ENCODE results near the gene VPS13C.

Gene VPS13C

DNA sequence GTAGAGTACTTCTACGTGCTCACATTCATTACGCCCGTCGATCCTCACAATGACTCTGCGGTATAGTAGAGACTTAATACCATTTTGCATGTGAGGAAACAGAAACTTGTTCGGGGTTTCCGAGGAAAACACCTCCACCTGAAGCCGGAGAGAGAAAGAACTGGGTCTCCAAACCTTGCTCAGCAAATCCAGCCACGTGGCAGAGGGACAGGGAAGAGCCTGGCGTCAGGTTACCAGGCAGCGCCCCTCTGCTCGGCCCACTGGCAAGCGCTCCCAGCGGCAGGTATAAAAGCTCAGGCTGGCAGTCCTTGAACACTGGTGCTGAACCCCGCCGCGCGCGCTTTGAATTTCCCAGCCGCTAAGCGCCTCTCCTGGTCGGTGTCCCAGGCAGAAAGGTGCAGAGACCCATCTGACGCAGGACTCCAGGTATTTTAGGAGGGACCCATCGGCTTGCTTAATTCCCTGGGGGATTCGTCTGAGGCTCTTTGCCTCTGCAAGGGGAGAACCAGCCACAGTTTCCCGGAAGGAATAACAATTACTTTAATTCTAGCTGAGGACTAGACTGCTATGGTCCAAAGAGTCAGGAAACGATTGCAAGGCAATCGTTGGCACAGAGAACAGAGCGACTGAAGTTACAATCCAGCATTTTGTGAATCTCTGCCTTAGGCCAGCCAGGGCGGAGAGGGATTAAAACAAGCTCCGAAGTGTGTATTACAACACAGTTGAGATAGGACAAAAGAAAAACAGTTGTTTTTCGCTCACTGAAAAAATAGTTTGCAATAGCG lies 6.6 kb upstream of the VPS13C start, which contains the start of gene C2CD4A:
Gene C2CD4A, plus strand, starts transcription at position 315 of the 785 bp plus-strand sequence. CDS start 637 bp downstream, outside the sequence.
- Histone ChIP-seq H3K4me1 (ENCODE audit: insufficient read depth, low read length) (peaks cover 8% of the 10 kb centered on the region), H3K9me3 (ENCODE audit: low read length) (no peaks in the 10 kb centered on the region), H3K27me3 (ENCODE audit: insufficient read depth, low read length) (peaks cover 68% of the 10 kb centered on the region), H2AFZ (ENCODE audit: low read depth, low read length) (peak within 1 kb of the TSS; percentile 68), H3K36me3 (ENCODE audit: insufficient read depth, low read length) (no peaks in the 10 kb centered on the region), H3K4me3 (ENCODE audit: low read length) (peak within 1 kb of the TSS; percentile 24)

GRCh38 chr15:62063825-62064635 lies 3.8 kb upstream of the VPS13C start:
- no peaks in the 10 kb centered on the region for H3K36me3 ChIP-seq (ENCODE audit: insufficient read depth, low read length)
- H3K27me3 ChIP-seq (ENCODE audit: insufficient read depth, low read length) = peaks cover 63% of the 10 kb centered on the region
- H3K9me3 ChIP-seq (ENCODE audit: low read length) = no peaks in the 10 kb centered on the region
- no peak overlapping the region for H2AFZ ChIP-seq (ENCODE audit: low read depth, low read length)
- H3K4me1 ChIP-seq (ENCODE audit: insufficient read depth, low read length) = peaks cover 16% of the 10 kb centered on the region
- H3K4me3 ChIP-seq (ENCODE audit: low read length) = no peak overlapping the region

DNA sequence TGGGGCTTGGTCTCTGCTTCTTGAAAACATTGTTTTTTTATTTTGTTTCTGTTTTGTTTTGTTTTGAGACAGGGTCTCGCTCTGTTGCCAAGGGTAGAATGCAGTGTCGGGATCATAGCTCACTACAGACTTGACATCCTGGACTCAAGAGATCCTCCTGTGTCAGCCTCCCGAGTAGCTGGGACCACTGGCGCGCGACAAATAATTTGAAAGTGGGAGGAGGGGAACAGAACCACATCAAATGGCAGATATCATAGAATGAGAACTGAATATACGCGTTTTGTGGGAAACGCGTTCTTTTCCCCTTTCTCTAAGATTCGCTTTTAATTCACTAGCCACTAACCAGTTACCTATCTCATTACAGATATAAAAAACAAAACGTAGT lies 641 bp upstream of the VPS13C start:
- Histone ChIP-seq H3K36me3 (ENCODE audit: insufficient read depth, low read length) (no peaks in the 10 kb centered on the region), H3K4me3 (ENCODE audit: low read length) (peak overlapping the region; percentile 74), H3K9me3 (ENCODE audit: low read length) (no peaks in the 10 kb centered on the region), H3K4me1 (ENCODE audit: insufficient read depth, low read length) (peaks cover 13% of the 10 kb centered on the region), H3K27me3 (ENCODE audit: insufficient read depth, low read length) (peaks cover 33% of the 10 kb centered on the region), H2AFZ (ENCODE audit: low read depth, low read length) (peak overlapping the region; percentile 69)

GRCh38 chr15:62059816-62060112 lies 483 bp downstream of the VPS13C start:
- Histone ChIP-seq H3K4me1 (ENCODE audit: insufficient read depth, low read length) (peaks cover 13% of the 10 kb centered on the region), H3K36me3 (ENCODE audit: insufficient read depth, low read length) (no peaks in the 10 kb centered on the region), H3K27me3 (ENCODE audit: insufficient read depth, low read length) (peaks cover 32% of the 10 kb centered on the region), H3K9me3 (ENCODE audit: low read length) (no peaks in the 10 kb centered on the region), H2AFZ (ENCODE audit: low read depth, low read length) (peak overlapping the region; percentile 69), H3K4me3 (ENCODE audit: low read length) (peak overlapping the region; percentile 74)

DNA sequence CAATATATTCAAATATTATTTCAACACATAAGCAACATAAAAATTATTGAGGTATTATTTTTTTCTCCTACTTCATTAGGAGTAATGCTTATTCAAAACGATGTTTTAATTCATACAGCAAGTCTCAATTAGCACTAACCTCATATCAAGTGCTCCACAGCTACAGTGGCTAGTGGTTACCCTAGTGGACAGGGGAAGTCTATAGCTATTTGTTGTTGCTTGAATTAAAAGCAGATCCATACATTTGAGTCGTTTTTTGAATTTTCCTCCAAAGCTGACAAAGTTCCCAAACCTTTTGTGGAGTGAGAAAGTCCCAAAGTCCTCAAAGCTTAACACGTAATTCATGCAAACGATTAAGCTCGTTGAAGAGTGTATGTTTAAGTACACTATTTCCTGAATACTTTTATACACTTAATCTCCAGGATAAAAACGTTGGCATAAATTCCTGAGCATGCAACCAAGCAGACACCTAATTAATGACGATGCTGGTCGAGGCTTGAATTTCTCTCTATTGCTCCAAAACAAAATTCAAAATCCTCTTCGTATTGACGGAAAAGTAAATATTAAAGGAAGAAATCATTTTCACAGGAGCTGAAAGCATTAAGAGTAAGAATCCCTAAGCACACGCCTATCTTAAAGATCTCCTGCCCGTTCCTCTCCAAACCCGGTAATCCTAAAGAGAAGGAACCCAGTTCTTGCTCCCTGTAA lies 985 bp downstream of the VPS13C start:
- H3K36me3 ChIP-seq (ENCODE audit: insufficient read depth, low read length) = no peaks in the 10 kb centered on the region
- peaks cover 28% of the 10 kb centered on the region for H3K27me3 ChIP-seq (ENCODE audit: insufficient read depth, low read length)
- peaks cover 13% of the 10 kb centered on the region for H3K4me1 ChIP-seq (ENCODE audit: insufficient read depth, low read length)
- peak overlapping the region; percentile 69 for H2AFZ ChIP-seq (ENCODE audit: low read depth, low read length)
- H3K9me3 ChIP-seq (ENCODE audit: low read length) = no peaks in the 10 kb centered on the region
- H3K4me3 ChIP-seq (ENCODE audit: low read length) = peak overlapping the region; percentile 74

DNA sequence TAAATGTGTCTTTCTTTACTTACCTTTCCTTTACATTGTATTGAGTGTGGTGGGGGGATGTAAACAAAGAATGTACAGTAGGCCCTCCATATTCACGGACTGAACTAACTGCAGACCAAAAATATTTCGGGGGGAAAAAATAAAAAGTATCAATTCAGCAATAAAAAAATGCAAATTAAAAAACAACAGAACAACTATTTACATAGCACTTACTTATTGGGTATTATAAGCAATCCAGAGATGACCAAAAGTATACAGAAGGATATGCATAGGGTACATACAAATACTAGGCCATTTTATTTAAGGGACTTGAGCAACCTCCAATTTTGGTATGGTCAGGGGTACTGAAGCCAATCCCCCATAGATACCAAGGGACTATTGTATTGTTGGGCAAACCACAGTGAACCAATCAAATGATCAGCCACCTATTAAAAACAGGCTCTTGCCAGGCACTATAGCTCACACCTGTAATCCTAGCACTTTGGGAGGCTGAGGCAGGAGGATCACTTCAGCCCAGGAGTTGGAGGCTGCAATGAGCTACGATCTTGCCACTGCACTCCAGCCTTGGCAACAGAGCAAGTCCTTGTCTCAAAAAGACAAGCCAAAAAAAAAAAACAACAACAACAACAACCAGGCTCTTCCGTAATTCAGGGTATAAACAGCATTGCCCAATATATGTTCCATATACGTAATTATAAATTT lies 1.8 kb downstream of the VPS13C start:
- H3K4me3 ChIP-seq (ENCODE audit: low read length) = peak overlapping the region; percentile 74
- H3K9me3 ChIP-seq (ENCODE audit: low read length) = no peaks in the 10 kb centered on the region
- no peak overlapping the region for H2AFZ ChIP-seq (ENCODE audit: low read depth, low read length)
- H3K36me3 ChIP-seq (ENCODE audit: insufficient read depth, low read length) = no peaks in the 10 kb centered on the region
- H3K4me1 ChIP-seq (ENCODE audit: insufficient read depth, low read length) = peaks cover 13% of the 10 kb centered on the region
- peaks cover 20% of the 10 kb centered on the region for H3K27me3 ChIP-seq (ENCODE audit: insufficient read depth, low read length)

GRCh38 chr15:62057341-62057980 lies 2.8 kb downstream of the VPS13C start:
- Histone ChIP-seq H3K36me3 (ENCODE audit: insufficient read depth, low read length) (no peaks in the 10 kb centered on the region), H3K9me3 (ENCODE audit: low read length) (no peaks in the 10 kb centered on the region), H3K4me3 (ENCODE audit: low read length) (no peak overlapping the region), H3K27me3 (ENCODE audit: insufficient read depth, low read length) (peaks cover 12% of the 10 kb centered on the region), H2AFZ (ENCODE audit: low read depth, low read length) (no peak overlapping the region), H3K4me1 (ENCODE audit: insufficient read depth, low read length) (peaks cover 13% of the 10 kb centered on the region)

DNA sequence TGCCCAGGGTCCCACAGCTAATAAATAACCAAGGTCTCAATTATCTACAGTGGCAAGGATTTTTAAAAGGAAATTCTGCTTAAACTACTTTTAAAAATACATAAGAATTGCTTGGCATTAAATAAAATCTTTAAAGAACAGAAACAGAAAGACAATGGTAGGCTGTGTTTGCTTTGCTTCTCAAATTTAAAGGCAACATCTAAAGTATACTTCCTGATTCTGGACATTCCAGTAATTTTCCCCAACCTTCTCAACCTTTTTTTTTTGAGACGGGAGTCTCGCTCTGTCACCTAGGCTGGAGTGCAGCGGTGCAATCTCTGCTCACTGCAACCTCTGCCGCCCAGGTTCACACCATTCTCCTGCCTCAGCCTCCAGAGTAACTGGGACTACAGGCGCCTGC lies 5.3 kb downstream of the VPS13C start:
- H3K9me3 ChIP-seq (ENCODE audit: low read length) = no peaks in the 10 kb centered on the region
- peaks cover 8% of the 10 kb centered on the region for H3K4me1 ChIP-seq (ENCODE audit: insufficient read depth, low read length)
- no peak overlapping the region for H2AFZ ChIP-seq (ENCODE audit: low read depth, low read length)
- H3K36me3 ChIP-seq (ENCODE audit: insufficient read depth, low read length) = no peaks in the 10 kb centered on the region
- no peaks in the 10 kb centered on the region for H3K27me3 ChIP-seq (ENCODE audit: insufficient read depth, low read length)
- H3K4me3 ChIP-seq (ENCODE audit: low read length) = no peak overlapping the region

- Histone ChIP-seq H3K9me3 (ENCODE audit: low read length) (no peaks in the 10 kb centered on the region), H3K27me3 (ENCODE audit: insufficient read depth, low read length) (no peaks in the 10 kb centered on the region), H3K36me3 (ENCODE audit: insufficient read depth, low read length) (no peaks in the 10 kb centered on the region), H3K4me1 (ENCODE audit: insufficient read depth, low read length) (peaks cover under 1% of the 10 kb centered on the region), H3K4me3 (ENCODE audit: low read length) (no peak overlapping the region), H2AFZ (ENCODE audit: low read depth, low read length) (no peak overlapping the region)
Measured at GRCh38 chr15:62053439-62054085, 6.7 kb downstream of the VPS13C start.

- H3K4me1 ChIP-seq (ENCODE audit: insufficient read depth, low read length) = no peaks in the 10 kb centered on the region
- no peak overlapping the region for H2AFZ ChIP-seq (ENCODE audit: low read depth, low read length)
- H3K9me3 ChIP-seq (ENCODE audit: low read length) = no peaks in the 10 kb centered on the region
- no peaks in the 10 kb centered on the region for H3K27me3 ChIP-seq (ENCODE audit: insufficient read depth, low read length)
- H3K4me3 ChIP-seq (ENCODE audit: low read length) = no peak overlapping the region
- no peaks in the 10 kb centered on the region for H3K36me3 ChIP-seq (ENCODE audit: insufficient read depth, low read length)
Measured at GRCh38 chr15:62052713-62053112, 7.5 kb downstream of the VPS13C start.

GRCh38 chr15:62051166-62051565 lies 9.1 kb downstream of the VPS13C start:
- H3K9me3 ChIP-seq (ENCODE audit: low read length) = no peaks in the 10 kb centered on the region
- H3K4me3 ChIP-seq (ENCODE audit: low read length) = no peak overlapping the region
- H2AFZ ChIP-seq (ENCODE audit: low read depth, low read length) = no peak overlapping the region
- no peaks in the 10 kb centered on the region for H3K27me3 ChIP-seq (ENCODE audit: insufficient read depth, low read length)
- no peaks in the 10 kb centered on the region for H3K4me1 ChIP-seq (ENCODE audit: insufficient read depth, low read length)
- no peaks in the 10 kb centered on the region for H3K36me3 ChIP-seq (ENCODE audit: insufficient read depth, low read length)

DNA sequence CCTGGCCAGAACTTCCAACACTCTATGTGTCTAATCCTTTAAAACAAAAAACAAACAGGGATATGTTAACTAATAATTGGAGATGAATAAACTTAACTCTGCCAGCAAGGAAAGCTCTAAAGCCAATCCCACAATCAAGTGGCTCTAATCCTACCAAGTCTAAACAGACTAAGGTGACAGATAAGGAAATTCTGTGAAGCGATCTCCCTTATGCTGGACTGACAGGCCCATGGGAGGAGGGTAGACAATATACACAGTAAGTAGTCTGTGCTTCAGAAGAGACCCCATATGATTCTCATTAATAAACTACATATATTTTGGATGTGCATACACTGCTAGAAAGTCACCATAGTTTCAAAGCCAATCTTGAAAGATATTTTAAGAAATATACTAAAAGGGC lies 10.1 kb downstream of the VPS13C start:
- Histone ChIP-seq H3K9me3 (ENCODE audit: low read length) (no peaks in the 10 kb centered on the region), H3K36me3 (ENCODE audit: insufficient read depth, low read length) (no peaks in the 10 kb centered on the region), H3K27me3 (ENCODE audit: insufficient read depth, low read length) (no peaks in the 10 kb centered on the region), H3K4me3 (ENCODE audit: low read length) (no peak overlapping the region), H3K4me1 (ENCODE audit: insufficient read depth, low read length) (no peaks in the 10 kb centered on the region), H2AFZ (ENCODE audit: low read depth, low read length) (no peak overlapping the region)

Measured in neuron (in vitro differentiated cells).